H1 (cell line): ENCODE measurements around the gene FAM228B. TPM values are rescaled to one million over a fixed set of nuclear protein-coding genes. Genes with fewer than 3 reads are reported as not detected.

Experiments used
- CTCF ChIA-PET: fragments of 300-600 bp; sonication (Branson Sonifier 250); formaldehyde crosslinking; loops from one replicate; lab custom pipeline; 2021; ENCODE audit not compliant: partially characterized antibody; lab: Charles Lee
- POLR2A ChIA-PET: fragments of 300-600 bp; sonication (Branson Sonifier 250); formaldehyde crosslinking; loops from one replicate; lab custom pipeline; 2021; ENCODE audit warnings: inconsistent platforms; ENCODE audit not compliant: partially characterized antibody; lab: Charles Lee
- DNase-seq, 2 experiments: peaks; one replicate each; pipeline versions ENCODE4 v3.0.0 to v3.0.0-alpha.2; 2010 to 2022; ENCODE audit warnings: low spot score in 2 of 2, low read depth in 1 of 2, mixed read lengths in 1 of 2
- FAIRE-seq: peaks from 2 replicates; lab custom pipeline; 2011; peaks lifted over from hg19 to GRCh38; lab: Jason Lieb, UNC
- H2AFZ ChIP-seq: 2 replicates; pipeline ENCODE4 v1.8.1; 2012; ENCODE audit warnings: low read length, inconsistent platforms
- H2AK5ac ChIP-seq: 2 replicates; pipeline ENCODE4 v1.6.1; 2013; ENCODE audit warnings: low read depth, low read length
- H2BK120ac ChIP-seq: replicated peaks from 2 replicates; pipeline ENCODE3; 2013; ENCODE audit warnings: low read depth, low read length, inconsistent platforms
- H2BK12ac ChIP-seq: 2 replicates; pipeline ENCODE4 v1.6.1; 2013; ENCODE audit warnings: low read depth, low read length
- H2BK15ac ChIP-seq: 2 replicates; pipeline ENCODE4 v1.6.1; 2013; ENCODE audit warnings: low read length
- H2BK20ac ChIP-seq: 2 replicates; pipeline ENCODE4 v1.6.1; 2013; ENCODE audit warnings: low read length
- H2BK5ac ChIP-seq: 2 replicates; pipeline ENCODE4 v1.6.1; 2013; ENCODE audit warnings: low read depth, low read length
- H3K14ac ChIP-seq: 2 replicates; pipeline ENCODE4 v1.6.1; 2013; ENCODE audit warnings: inconsistent platforms; ENCODE audit not compliant: insufficient read length
- H3K18ac ChIP-seq: 2 replicates; pipeline ENCODE4 v1.6.1; 2013; ENCODE audit warnings: low read length; ENCODE audit errors: extremely low read depth
- H3K23ac ChIP-seq: 2 replicates; pipeline ENCODE4 v1.6.1; 2013; ENCODE audit warnings: inconsistent platforms; ENCODE audit not compliant: insufficient read length
- H3K23me2 ChIP-seq: 2 replicates; pipeline ENCODE4 v1.6.1; 2013; ENCODE audit warnings: low read depth, low read length
- H3K27ac ChIP-seq: 2 replicates; pipeline ENCODE4 v1.6.1; 2011; ENCODE audit warnings: low read depth, low read length, inconsistent platforms
- H3K27me3 ChIP-seq, 4 experiments: replicated peaks in 1 of 4; 1 replicate in 1 of 4; 2 replicates in 3 of 4; pipeline versions ENCODE4 v1.6.1 to v1.8.1; 2011 to 2013; ENCODE audit warnings: low read length in 3 of 4, mild to moderate bottlenecking in 3 of 4, inconsistent platforms in 2 of 4, mixed read lengths in 2 of 4, moderate library complexity in 1 of 4; ENCODE audit not compliant: control insufficient read depth in 3 of 4, insufficient read depth in 3 of 4; ENCODE audit errors: extremely low read depth in 1 of 4
- H3K36me3 ChIP-seq, 4 experiments: 2 replicates each; pipeline versions ENCODE4 v1.6.1 to v1.8.1; 2011 to 2013; ENCODE audit warnings: mild to moderate bottlenecking in 4 of 4, low read length in 3 of 4, moderate library complexity in 2 of 4, control low read depth in 1 of 4, inconsistent platforms in 1 of 4; ENCODE audit not compliant: insufficient read depth in 4 of 4, control insufficient read depth in 2 of 4
- H3K4ac ChIP-seq: replicated peaks from 2 replicates; pipeline ENCODE3; 2013; ENCODE audit warnings: low read length, low read depth, mixed read lengths, inconsistent platforms; ENCODE audit not compliant: insufficient read length
- H3K4me1 ChIP-seq, 4 experiments: replicated peaks in 1 of 4; 1 replicate in 1 of 4; 2 replicates in 3 of 4; pipeline versions ENCODE4 v1.6.1 to v1.8.1; 2011 to 2013; ENCODE audit warnings: low read length in 3 of 4, inconsistent platforms in 2 of 4, mixed read lengths in 1 of 4; ENCODE audit not compliant: insufficient read depth in 4 of 4, control insufficient read depth in 3 of 4
- H3K4me2 ChIP-seq, 2 experiments: 2 replicates each; pipeline versions ENCODE4 v1.6.1 to v1.8.1; 2011 to 2013; ENCODE audit warnings: low read depth in 2 of 2, low read length in 2 of 2, control low read depth in 1 of 2, inconsistent platforms in 1 of 2, mild to moderate bottlenecking in 1 of 2; ENCODE audit not compliant: insufficient read depth in 1 of 2
- H3K4me3 ChIP-seq, 4 experiments: fragments of 200-600, 300-600 bp in 1 of 4; sonication (generic), shearing (Covaris generic), sonication (Bioruptor Twin) in 1 of 4; 2 replicates each; pipeline versions ENCODE4 v1.5.1 to v1.8.1; 2011 to 2016; ENCODE audit warnings: low read length in 4 of 4, low read depth in 3 of 4, control low read depth in 2 of 4, inconsistent platforms in 2 of 4, mild to moderate bottlenecking in 2 of 4, mixed read lengths in 1 of 4, moderate library complexity in 1 of 4; ENCODE audit not compliant: insufficient read depth in 2 of 4; ENCODE audit errors: extremely low read depth in 1 of 4
- H3K56ac ChIP-seq: replicated peaks from 2 replicates; pipeline ENCODE3; 2013; ENCODE audit warnings: low read depth, mild to moderate bottlenecking, mixed read lengths, low read length, inconsistent platforms; ENCODE audit not compliant: insufficient read length
- H3K79me1 ChIP-seq: 2 replicates; pipeline ENCODE4 v1.6.1; 2013; ENCODE audit warnings: low read depth, low read length, control low read depth
- H3K79me2 ChIP-seq, 2 experiments: 2 replicates each; pipeline versions ENCODE4 v1.6.1 to v1.8.1; 2012 to 2013; ENCODE audit warnings: low read length in 2 of 2, mild to moderate bottlenecking in 2 of 2, inconsistent platforms in 1 of 2; ENCODE audit not compliant: insufficient read depth in 2 of 2, control insufficient read depth in 1 of 2
- H3K9ac ChIP-seq, 4 experiments: replicated peaks in 1 of 4; 1 replicate in 1 of 4; 2 replicates in 3 of 4; pipeline versions ENCODE4 v1.6.1 to v1.8.1; 2011 to 2013; ENCODE audit warnings: low read depth in 3 of 4, low read length in 3 of 4, control low read depth in 2 of 4, mild to moderate bottlenecking in 2 of 4, moderate library complexity in 2 of 4, inconsistent platforms in 1 of 4; ENCODE audit errors: extremely low read depth in 1 of 4
- H3K9me3 ChIP-seq, 2 experiments: 2 replicates each; pipeline versions ENCODE4 v1.6.1 to v1.8.1; 2012 to 2013; ENCODE audit warnings: mild to moderate bottlenecking in 2 of 2, moderate library complexity in 2 of 2, control low read depth in 1 of 2, inconsistent platforms in 1 of 2, low read depth in 1 of 2, low read length in 1 of 2, mixed read lengths in 1 of 2; ENCODE audit not compliant: insufficient read depth in 2 of 2
- H4K20me1 ChIP-seq, 2 experiments: replicated peaks in 1 of 2; 2 replicates each; pipeline versions ENCODE3 to v1.8.1; 2011 to 2013; ENCODE audit warnings: inconsistent platforms in 2 of 2, low read length in 2 of 2, mild to moderate bottlenecking in 1 of 2; ENCODE audit not compliant: insufficient read depth in 2 of 2, control insufficient read depth in 1 of 2
- H4K5ac ChIP-seq: 2 replicates; pipeline ENCODE4 v1.6.1; 2013; ENCODE audit warnings: low read length, low read depth, mixed read lengths, inconsistent platforms; ENCODE audit not compliant: insufficient read length
- H4K8ac ChIP-seq: 2 replicates; pipeline ENCODE4 v1.8.0; 2013; ENCODE audit warnings: mild to moderate bottlenecking, moderate library complexity, low read length, inconsistent platforms; ENCODE audit not compliant: insufficient read depth; ENCODE audit errors: extremely low read depth
- H4K91ac ChIP-seq: replicated peaks from 2 replicates; pipeline ENCODE3; 2013; ENCODE audit warnings: low read length, mixed read lengths, inconsistent platforms; ENCODE audit not compliant: insufficient read length
- BACH1 ChIP-seq: IDR thresholded peaks from 2 replicates; pipeline ENCODE4 v1.6.1; 2012; ENCODE audit warnings: low read length, improper control_type of control experiment
- BCL11A ChIP-seq, 2 experiments: IDR thresholded peaks; one replicate each; pipeline ENCODE4 v1.6.1; 2011; ENCODE audit warnings: low read depth in 2 of 2, low read length in 2 of 2, mild to moderate bottlenecking in 2 of 2
- JUND ChIP-seq: IDR thresholded peaks from 2 replicates; pipeline ENCODE4 v1.6.1; 2011; ENCODE audit warnings: mild to moderate bottlenecking, improper control_type of control experiment, low read length
- RAD21 ChIP-seq, 2 experiments: IDR thresholded peaks in 1 of 2; conservative IDR thresholded peaks in 1 of 2; 2 replicates each; pipeline ENCODE4 v1.6.1; 2011; ENCODE audit warnings: low read depth in 2 of 2, low read length in 2 of 2, improper control_type of control experiment in 1 of 2, inconsistent platforms in 1 of 2, mild to moderate bottlenecking in 1 of 2, moderate library complexity in 1 of 2
- RXRA ChIP-seq: IDR thresholded peaks from 2 replicates; pipeline ENCODE4 v1.6.1; 2011; ENCODE audit warnings: low read depth, mild to moderate bottlenecking, low read length, moderate library complexity; ENCODE audit not compliant: insufficient read depth
- SP4 ChIP-seq: IDR thresholded peaks from 2 replicates; pipeline ENCODE4 v1.6.1; 2012; ENCODE audit warnings: low read length, inconsistent platforms
- SRF ChIP-seq: IDR thresholded peaks from 2 replicates; pipeline ENCODE4 v1.6.1; 2011; ENCODE audit warnings: mild to moderate bottlenecking, low read depth, low read length, moderate library complexity
- WGBS, 2 experiments: shearing (Covaris generic) in 1 of 2; methylation state at CpG; one replicate each; pipeline versions ENCODE4 v1.1.6 to v1.1.7; 2013 to 2015; ENCODE audit warnings: low lambda C conversion rate in 2 of 2, mixed read lengths in 2 of 2, inconsistent platforms in 1 of 2, low coverage in 1 of 2, missing lambda C conversion rate in 1 of 2; ENCODE audit not compliant: insufficient replicate concordance in 2 of 2, insufficient coverage in 1 of 2, insufficient read length in 1 of 2; ENCODE audit errors: extremely low coverage in 1 of 2, missing lambda C conversion rate in 1 of 2; 5-methylcytosine and 5-hydroxymethylcytosine counted together
- polyA plus RNA-seq, 7 experiments: library from polyadenylated mRNA; depleted of rRNA in 3 of 7; stranded (reverse) in 5 of 7; unstranded in 2 of 7; fragments of >200 nt in 5 of 7; fragments of 200-250 nt in 2 of 7; gene quantifications; 1 replicate in 5 of 7; 2 replicates in 1 of 7; 4 replicates in 1 of 7; pipeline versions ENCODE4 v1.2.1 to v1.2.3, GENCODE V29; 2011 to 2013; ENCODE audit warnings: missing spikeins in 2 of 7, mixed read lengths in 2 of 7
- total RNA-seq: library from RNA; stranded (reverse); fragmentation: NEBNext Ultra II Directional; extraction: Animal tissue kit (Norgen Biotek cat#: 25700); gene quantifications from 2 replicates; pipeline ENCODE4 v1.2.1, GENCODE V29; 2021

The FAM228B gene
- total and polyA plus RNA-seq, 2 of the 8 experiments (the other 6 are each of a cell fraction or from before 2014, with no cell fraction given): 1.4 to 3.2 TPM

- DNase-seq (no peak), FAIRE-seq (no peak)
- H2BK15ac ChIP-seq: no peak overlapping the region
- no peaks in the 10 kb centered on the region for H3K23me2 ChIP-seq
- H4K8ac ChIP-seq: no peak overlapping the region
- H3K9me3 ChIP-seq: no peaks in the 10 kb centered on the region
- no peak overlapping the region for H3K56ac ChIP-seq
- H2BK12ac ChIP-seq: no peak overlapping the region
- ChIA-PET CTCF (interaction anchor here (0.6 to 1.1 kb wide), 3 partner anchors 12 to 1327 kb away, joined by 3 read pairs; no protein-coding TSS in a partner anchor), POLR2A (interaction anchor here (0.7 kb wide), 1 partner anchor 589 kb away, joined by 3 read pairs; no protein-coding TSS in a partner anchor)
- H3K27ac ChIP-seq: no peak overlapping the region
- H4K20me1 ChIP-seq: no peaks in the 10 kb centered on the region
- H3K79me2 ChIP-seq: no peaks in the 10 kb centered on the region
- no peak overlapping the region for H3K14ac ChIP-seq
- H4K91ac ChIP-seq: no peak overlapping the region
- H3K23ac ChIP-seq: no peak overlapping the region
- no peak overlapping the region for H4K5ac ChIP-seq
- H3K4ac ChIP-seq: no peak overlapping the region
- H2AK5ac ChIP-seq: no peak overlapping the region
- no peak overlapping the region for H3K4me2 ChIP-seq
- H2BK20ac ChIP-seq: no peak overlapping the region
- no peak overlapping the region for H3K9ac ChIP-seq
- 69% methylated on average over 1 of the region's 1 CpG; no CpG with 5 or more reads in 1 of the 2 experiments for WGBS, 2 experiments
- H3K4me1 ChIP-seq: no peaks in the 10 kb centered on the region
- no peak overlapping the region for H3K4me3 ChIP-seq
- no peak overlapping the region for H2AFZ ChIP-seq
- no peak for TF ChIP-seq SRF
- TF ChIP-seq SP4: no peak
- TF ChIP-seq RAD21 (IDR thresholded peaks at IDR 0.05 in 1 of 2, conservative IDR thresholded peaks at IDR 0.05 in 1 of 2; ENCODE audit: low read depth in 2 of 2, low read length in 2 of 2): no peak
- no peak for TF ChIP-seq RXRA
- TF ChIP-seq BACH1: no peak
- TF ChIP-seq BCL11A (IDR thresholded peaks at IDR 0.05; ENCODE audit: low read depth in 2 of 2, low read length in 2 of 2): no peak
- TF ChIP-seq JUND: no peak
- H3K36me3 ChIP-seq: no peaks in the 10 kb centered on the region
- H3K18ac ChIP-seq: no peak overlapping the region
- no peak overlapping the region for H2BK120ac ChIP-seq
- no peaks in the 10 kb centered on the region for H3K79me1 ChIP-seq
- no peak overlapping the region for H2BK5ac ChIP-seq
- H3K27me3 ChIP-seq: no peaks in the 10 kb centered on the region
These were observed 53.1 kb downstream of the FAM228B start for GRCh38 chr2:24176326-24176725.
